HepG2 (cell line): ENCODE data around the gene TTC5. TPM values are rescaled to one million over a fixed set of nuclear protein-coding genes. Genes with fewer than 3 reads are reported as not detected.

Source experiments
- CBFB ChIP-seq: sonication (generic); formaldehyde crosslinking; IDR thresholded peaks from 2 replicates; pipeline ENCODE4 v1.4.0; 2020; ENCODE audit warnings: missing genetic modification reagents
- CCDC6 ChIP-seq: sonication (generic); formaldehyde crosslinking; IDR thresholded peaks from 2 replicates; pipeline ENCODE4 v1.8.1; 2022; ENCODE audit warnings: mild to moderate bottlenecking, missing genetic modification reagents, moderate library complexity
- CEBPG ChIP-seq: IDR thresholded peaks from 2 replicates; pipeline ENCODE4 v1.6.1; 2016
- FOXK1 ChIP-seq: sonication (generic); formaldehyde crosslinking; IDR thresholded peaks from 2 replicates; pipeline ENCODE4 v1.4.0; 2020; ENCODE audit warnings: low read depth, missing genetic modification reagents, borderline replicate concordance
- FOXM1 ChIP-seq: sonication (generic); formaldehyde crosslinking; IDR thresholded peaks from 2 replicates; pipeline ENCODE4 v1.5.0; 2020; ENCODE audit warnings: missing genetic modification reagents
- GLI4 ChIP-seq: sonication (generic); formaldehyde crosslinking; IDR thresholded peaks from 2 replicates; pipeline ENCODE4 v1.5.1; 2020; ENCODE audit warnings: missing genetic modification reagents, mild to moderate bottlenecking, moderate library complexity, borderline replicate concordance
- MTA1 ChIP-seq: sonication (generic); formaldehyde crosslinking; IDR thresholded peaks from 2 replicates; pipeline ENCODE4 v1.4.0; 2020; ENCODE audit warnings: missing genetic modification reagents, mild to moderate bottlenecking, borderline replicate concordance
- SMYD3 ChIP-seq: sonication (generic); formaldehyde crosslinking; IDR thresholded peaks from 2 replicates; pipeline ENCODE4 v1.8.1; 2023; ENCODE audit warnings: mild to moderate bottlenecking, missing genetic modification reagents
- THAP9 ChIP-seq: sonication (generic); formaldehyde crosslinking; IDR thresholded peaks from 2 replicates; pipeline ENCODE4; 2020; ENCODE audit warnings: missing genetic modification reagents, mild to moderate bottlenecking, borderline replicate concordance
- ZFP36L1 ChIP-seq: sonication (generic); formaldehyde crosslinking; IDR thresholded peaks from 2 replicates; pipeline ENCODE4 v1.8.0; 2022; ENCODE audit warnings: mild to moderate bottlenecking, missing genetic modification reagents, moderate library complexity
- ZMYM4 ChIP-seq: sonication (generic); formaldehyde crosslinking; IDR thresholded peaks from 2 replicates; pipeline ENCODE4 v1.8.1; 2023; ENCODE audit warnings: mild to moderate bottlenecking, missing genetic modification reagents
- ZNF160 ChIP-seq: sonication (generic); formaldehyde crosslinking; IDR thresholded peaks from 2 replicates; pipeline ENCODE4 v1.8.0; 2022; ENCODE audit warnings: mild to moderate bottlenecking, inconsistent platforms, missing genetic modification reagents
- ZNF224 ChIP-seq: sonication (generic); formaldehyde crosslinking; IDR thresholded peaks from 2 replicates; pipeline ENCODE4 v1.5.0; 2020; ENCODE audit warnings: mild to moderate bottlenecking, missing genetic modification reagents
- ZNF256 ChIP-seq: sonication (generic); formaldehyde crosslinking; conservative IDR thresholded peaks from 2 replicates; pipeline ENCODE4 v1.4.0; 2020; ENCODE audit warnings: missing genetic modification reagents
- ZNF263 ChIP-seq: sonication (generic); formaldehyde crosslinking; IDR thresholded peaks from 2 replicates; pipeline ENCODE4 v1.4.0; 2020; ENCODE audit warnings: missing genetic modification reagents
- ZNF460 ChIP-seq: sonication (generic); formaldehyde crosslinking; IDR thresholded peaks from 2 replicates; pipeline ENCODE4 v1.5.1; 2020; ENCODE audit warnings: missing genetic modification reagents, mild to moderate bottlenecking, borderline replicate concordance
- ZNF512B ChIP-seq: sonication (generic); formaldehyde crosslinking; IDR thresholded peaks from 2 replicates; pipeline ENCODE4 v1.5.1; 2020; ENCODE audit warnings: missing genetic modification reagents, mild to moderate bottlenecking, borderline replicate concordance
- ZNF570 ChIP-seq: sonication (generic); formaldehyde crosslinking; IDR thresholded peaks from 2 replicates; pipeline ENCODE4 v1.4.0; 2020; ENCODE audit warnings: mild to moderate bottlenecking, missing genetic modification reagents, borderline replicate concordance
- ZNF589 ChIP-seq: sonication (generic); formaldehyde crosslinking; conservative IDR thresholded peaks from 2 replicates; pipeline ENCODE4 v1.8.0; 2022; ENCODE audit warnings: mild to moderate bottlenecking, moderate library complexity, missing genetic modification reagents
- ZSCAN25 ChIP-seq: sonication (generic); formaldehyde crosslinking; IDR thresholded peaks from 2 replicates; pipeline ENCODE4 v1.8.0; 2022; ENCODE audit warnings: mild to moderate bottlenecking, missing genetic modification reagents
- polyA plus RNA-seq, 8 experiments: library from polyadenylated mRNA; depleted of rRNA in 3 of 8; stranded (reverse) in 7 of 8; unstranded in 1 of 8; fragments of >200 nt; fragmentation: Illumina TruSeq in 4 of 8; extraction: Trizol in 4 of 8; gene quantifications; 2 replicates each; pipeline versions ENCODE4 v1.2.1 to v1.2.3, GENCODE V29; 2011 to 2016; ENCODE audit warnings: low read depth in 4 of 8, missing spikeins in 1 of 8, mixed read lengths in 1 of 8; ENCODE audit not compliant: insufficient read depth in 1 of 8
- total RNA-seq, 5 experiments: library from RNA; depleted of rRNA; stranded (reverse); fragments of >200 nt; fragmentation: Illumina TruSeq; extraction: Trizol; gene quantifications; 2 replicates each; pipeline ENCODE4 v1.2.3, GENCODE V29; 2016; ENCODE audit warnings: low read depth in 1 of 5
- TF ChIP-seq, protein P1 (sequence below): sonication (generic); formaldehyde crosslinking; IDR thresholded peaks from 2 replicates; pipeline ENCODE4 v1.8.0; 2022; ENCODE audit warnings: mild to moderate bottlenecking, missing genetic modification reagents; ENCODE audit not compliant: insufficient replicate concordance
- TF ChIP-seq, protein P2 (sequence below): sonication (generic); formaldehyde crosslinking; IDR thresholded peaks from 2 replicates; pipeline ENCODE4 v1.4.0; 2020; ENCODE audit warnings: missing genetic modification reagents

TTC5 gene
- total and polyA plus RNA-seq, 2 of the 13 experiments (the other 11 are each of a cell fraction or from before 2014, with no cell fraction given) = 8.7 to 28.5 TPM

GRCh38 chr14:20332788-20333493, 27.2 kb upstream of the TTC5 start, which contains the start of gene CCNB1IP1 (continued):
- TF ChIP-seq ZNF512B (CRISPR knock-in tag) = no peak
- TF ChIP-seq ZNF460 (CRISPR knock-in tag) = no peak
- TF ChIP-seq SMYD3 (CRISPR knock-in tag) = no peak
- no peak for TF ChIP-seq ZNF263
- no peak for TF ChIP-seq CBFB
- TF ChIP-seq FOXK1 (CRISPR knock-in tag) = peak; percentile 39; the same call in 1 of the 2 replicates
- TF ChIP-seq, protein P1, sequence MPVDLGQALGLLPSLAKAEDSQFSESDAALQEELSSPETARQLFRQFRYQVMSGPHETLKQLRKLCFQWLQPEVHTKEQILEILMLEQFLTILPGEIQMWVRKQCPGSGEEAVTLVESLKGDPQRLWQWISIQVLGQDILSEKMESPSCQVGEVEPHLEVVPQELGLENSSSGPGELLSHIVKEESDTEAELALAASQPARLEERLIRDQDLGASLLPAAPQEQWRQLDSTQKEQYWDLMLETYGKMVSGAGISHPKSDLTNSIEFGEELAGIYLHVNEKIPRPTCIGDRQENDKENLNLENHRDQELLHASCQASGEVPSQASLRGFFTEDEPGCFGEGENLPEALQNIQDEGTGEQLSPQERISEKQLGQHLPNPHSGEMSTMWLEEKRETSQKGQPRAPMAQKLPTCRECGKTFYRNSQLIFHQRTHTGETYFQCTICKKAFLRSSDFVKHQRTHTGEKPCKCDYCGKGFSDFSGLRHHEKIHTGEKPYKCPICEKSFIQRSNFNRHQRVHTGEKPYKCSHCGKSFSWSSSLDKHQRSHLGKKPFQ (CRISPR knock-in tag) = no peak
- TF ChIP-seq ZNF256 (CRISPR knock-in tag) = no peak
- TF ChIP-seq CEBPG (CRISPR knock-in tag) = peak; percentile 88
- no peak for TF ChIP-seq ZNF589 (CRISPR knock-in tag)
- no peak for TF ChIP-seq MTA1
- TF ChIP-seq ZNF224 (CRISPR knock-in tag) = no peak
- TF ChIP-seq FOXM1 (CRISPR knock-in tag) = no peak
- 0 out of 2 replicates have a peak, but pooled peaks have one; percentile 16 for TF ChIP-seq ZSCAN25 (CRISPR knock-in tag)
- TF ChIP-seq, protein P2, sequence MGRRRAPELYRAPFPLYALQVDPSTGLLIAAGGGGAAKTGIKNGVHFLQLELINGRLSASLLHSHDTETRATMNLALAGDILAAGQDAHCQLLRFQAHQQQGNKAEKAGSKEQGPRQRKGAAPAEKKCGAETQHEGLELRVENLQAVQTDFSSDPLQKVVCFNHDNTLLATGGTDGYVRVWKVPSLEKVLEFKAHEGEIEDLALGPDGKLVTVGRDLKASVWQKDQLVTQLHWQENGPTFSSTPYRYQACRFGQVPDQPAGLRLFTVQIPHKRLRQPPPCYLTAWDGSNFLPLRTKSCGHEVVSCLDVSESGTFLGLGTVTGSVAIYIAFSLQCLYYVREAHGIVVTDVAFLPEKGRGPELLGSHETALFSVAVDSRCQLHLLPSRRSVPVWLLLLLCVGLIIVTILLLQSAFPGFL = no peak
- TF ChIP-seq ZNF570 = no peak
- no peak for TF ChIP-seq CCDC6 (CRISPR knock-in tag)
- no peak for TF ChIP-seq ZNF160 (CRISPR knock-in tag)
- TF ChIP-seq GLI4 (CRISPR knock-in tag) = peak; percentile 50; the same call in 1 of the 2 replicates
- TF ChIP-seq ZMYM4 (CRISPR knock-in tag) = peak; percentile 71; the same call in 1 of the 2 replicates
- peak; percentile 47; the same call in 1 of the 2 replicates for TF ChIP-seq THAP9 (CRISPR knock-in tag)
- TF ChIP-seq ZFP36L1 (CRISPR knock-in tag) = peak; percentile 56; the same call in 1 of the 2 replicates
